HCT116 (cell line): Measurements from ENCODE around the gene PGC. TPM values are rescaled to one million over a fixed set of nuclear protein-coding genes. Genes with fewer than 3 reads are reported as not detected.

Experiments
- ATAC-seq: fragments of 200-7000 bp; cut with Tn5 transposase; 2 replicates; pipeline ENCODE4 v1.9.1; 2020; ENCODE audit warnings: mild to moderate bottlenecking, moderate library complexity
- BruUV-seq: library from RNA; stranded (reverse); fragments of 400-500 nt; replicated peaks from 2 replicates; lab custom pipeline; 2021; lab: Mats Ljungman, UMichigan
- CTCF ChIA-PET: fragments of 300-600 bp; sonication (Branson Sonifier 250); formaldehyde crosslinking; loops from one replicate; lab custom pipeline; 2021; ENCODE audit warnings: antibody characterized with exemption; lab: Charles Lee
- POLR2A ChIA-PET: fragments of 300-600, 350-600 bp; sonication (Branson Sonifier 250); formaldehyde crosslinking; loops from one replicate; lab custom pipeline; 2021; ENCODE audit warnings: antibody characterized with exemption; lab: Charles Lee
- RAD21 ChIA-PET, 2 experiments: fragments of 300-600 bp; sonication (Branson Sonifier 250); formaldehyde crosslinking; loops; one replicate each; lab custom pipeline; 2023; ENCODE audit warnings: low total read pairs in 2 of 2; ENCODE audit not compliant: uncharacterized antibody in 2 of 2, unreplicated experiment in 2 of 2, low non-redundant PET in 1 of 2; lab: Charles Lee
- DNase-seq: peaks from one replicate; pipeline ENCODE4 v3.0.0-alpha.2; 2010; ENCODE audit warnings: low read depth, low spot score
- H2AFZ ChIP-seq: fragments of 200-600 bp; shearing (Covaris generic), sonication (generic); 2 replicates; pipeline ENCODE4 v1.6.1; 2017; ENCODE audit warnings: low read depth, mixed run types, mixed read lengths, antibody characterized with exemption, low read length; ENCODE audit not compliant: poor library complexity, severe bottlenecking
- H3K27ac ChIP-seq: 2 replicates; pipeline ENCODE4 v1.5.1; 2012; ENCODE audit warnings: low read depth, low read length
- H3K27me3 ChIP-seq: fragments of 200-600 bp; sonication (generic); 2 replicates; pipeline ENCODE4 v1.6.1; 2016; ENCODE audit warnings: mixed run types, low read length, mixed read lengths; ENCODE audit not compliant: insufficient read depth
- H3K36me3 ChIP-seq, 2 experiments: fragments of 200-500 bp in 1 of 2; fragments of 200-600 bp in 1 of 2; sonication (Bioruptor generic) in 1 of 2; sonication (generic) in 1 of 2; 2 replicates each; pipeline versions ENCODE4 v1.5.1 to v1.6.1; 2014 to 2016; ENCODE audit warnings: low read length in 2 of 2, inconsistent platforms in 1 of 2, mixed read lengths in 1 of 2, mixed run types in 1 of 2; ENCODE audit not compliant: insufficient read depth in 2 of 2, control insufficient read depth in 1 of 2
- H3K4me1 ChIP-seq, 2 experiments: fragments of 200-600 bp in 1 of 2; sonication (generic) in 1 of 2; 2 replicates each; pipeline versions ENCODE4 v1.5.1 to v1.6.1; 2012 to 2017; ENCODE audit warnings: low read length in 2 of 2, inconsistent platforms in 1 of 2, mild to moderate bottlenecking in 1 of 2, mixed read lengths in 1 of 2, mixed run types in 1 of 2, moderate library complexity in 1 of 2; ENCODE audit not compliant: insufficient read depth in 2 of 2, control insufficient read depth in 1 of 2
- H3K4me2 ChIP-seq: fragments of 200-600 bp; sonication (generic); 2 replicates; pipeline ENCODE4 v1.6.1; 2017; ENCODE audit warnings: mixed run types, low read length, mixed read lengths
- H3K4me3 ChIP-seq, 2 experiments: fragments of 200-600 bp in 1 of 2; sonication (generic) in 1 of 2; replicated peaks in 1 of 2; 2 replicates each; pipeline ENCODE4 v1.5.1; 2011 to 2016; ENCODE audit warnings: low read length in 2 of 2, control low read depth in 1 of 2, low read depth in 1 of 2, mild to moderate bottlenecking in 1 of 2, mixed read lengths in 1 of 2, mixed run types in 1 of 2
- H3K79me2 ChIP-seq: fragments of 200-600 bp; sonication (generic); 2 replicates; pipeline ENCODE4 v1.6.1; 2017; ENCODE audit warnings: mild to moderate bottlenecking, mixed run types, low read length, moderate library complexity, mixed read lengths; ENCODE audit not compliant: insufficient read depth
- H3K9ac ChIP-seq: fragments of 200-600 bp; sonication (generic); 2 replicates; pipeline ENCODE4 v1.6.1; 2016; ENCODE audit warnings: low read length, mixed read lengths
- H3K9me2 ChIP-seq: fragments of 200-600 bp; sonication (generic), shearing (Covaris generic); 2 replicates; pipeline ENCODE4 v1.6.1; 2017; ENCODE audit warnings: mixed run types, mild to moderate bottlenecking, moderate library complexity; ENCODE audit not compliant: insufficient read depth
- H3K9me3 ChIP-seq, 2 experiments: fragments of 200-500 bp in 1 of 2; fragments of 200-600 bp in 1 of 2; sonication (Bioruptor generic) in 1 of 2; sonication (generic) in 1 of 2; 2 replicates each; pipeline ENCODE4 v1.6.1; 2014 to 2017; ENCODE audit warnings: low read length in 2 of 2, mixed read lengths in 2 of 2, inconsistent platforms in 1 of 2, low read depth in 1 of 2, mild to moderate bottlenecking in 1 of 2, mixed run types in 1 of 2, moderate library complexity in 1 of 2; ENCODE audit not compliant: control insufficient read depth in 1 of 2, insufficient read depth in 1 of 2
- H4K20me1 ChIP-seq: fragments of 200-600 bp; sonication (generic), shearing (Covaris generic); 2 replicates; pipeline ENCODE4 v1.6.1; 2017; ENCODE audit warnings: mixed run types, mild to moderate bottlenecking, moderate library complexity; ENCODE audit not compliant: insufficient read depth
- CBX3 ChIP-seq: IDR thresholded peaks from 2 replicates; pipeline ENCODE4 v1.6.1; 2012; ENCODE audit warnings: low read depth
- ELF1 ChIP-seq: IDR thresholded peaks from 2 replicates; pipeline ENCODE4 v1.6.1; 2012; ENCODE audit warnings: low read depth, borderline replicate concordance
- FOSL1 ChIP-seq: IDR thresholded peaks from 2 replicates; pipeline ENCODE4 v1.6.1; 2012; ENCODE audit warnings: low read depth
- POLR2AphosphoS5 ChIP-seq: IDR thresholded peaks from 2 replicates; pipeline ENCODE4 v1.6.1; 2011; ENCODE audit warnings: mild to moderate bottlenecking, low read depth, low read length, moderate library complexity
- SIN3A ChIP-seq: IDR thresholded peaks from 2 replicates; pipeline ENCODE4 v1.6.1; 2012; ENCODE audit warnings: low read depth
- SP1 ChIP-seq: IDR thresholded peaks from 2 replicates; pipeline ENCODE4 v1.6.1; 2012; ENCODE audit warnings: low read depth
- TCF7L2 ChIP-seq: IDR thresholded peaks from 2 replicates; pipeline ENCODE4 v1.7.0; 2011; ENCODE audit warnings: borderline replicate concordance, inconsistent platforms; ENCODE audit not compliant: insufficient read depth, insufficient read length; ENCODE audit errors: extremely low read depth
- YY1 ChIP-seq: IDR thresholded peaks from 2 replicates; pipeline ENCODE4 v1.6.1; 2011; ENCODE audit warnings: low read length, low read depth, moderate library complexity, mild to moderate bottlenecking; ENCODE audit not compliant: insufficient replicate concordance; ENCODE audit errors: extremely low read depth
- ZFX ChIP-seq: fragments of 450-650 bp; IDR thresholded peaks from 2 replicates; pipeline ENCODE4 v1.6.1; 2017
- intact Hi-C: fragments of 100-400 bp; cut with micrococcal nuclease; formaldehyde crosslinking; loops from 2 replicates; pipeline ENCODE4 v1.10.0; 2022
- total RNA-seq: library from RNA; stranded (reverse); gene quantifications from one replicate; pipeline ENCODE4 v1.2.1, GENCODE V29; 2021; ENCODE audit not compliant: unreplicated experiment
- TF ChIP-seq, protein P1 (sequence below): IDR thresholded peaks from 2 replicates; pipeline ENCODE4 v1.6.1; 2012; ENCODE audit warnings: low read depth

PGC gene
- total RNA-seq, 1 experiment from 2014 or later = 1.2 TPM

DNA sequence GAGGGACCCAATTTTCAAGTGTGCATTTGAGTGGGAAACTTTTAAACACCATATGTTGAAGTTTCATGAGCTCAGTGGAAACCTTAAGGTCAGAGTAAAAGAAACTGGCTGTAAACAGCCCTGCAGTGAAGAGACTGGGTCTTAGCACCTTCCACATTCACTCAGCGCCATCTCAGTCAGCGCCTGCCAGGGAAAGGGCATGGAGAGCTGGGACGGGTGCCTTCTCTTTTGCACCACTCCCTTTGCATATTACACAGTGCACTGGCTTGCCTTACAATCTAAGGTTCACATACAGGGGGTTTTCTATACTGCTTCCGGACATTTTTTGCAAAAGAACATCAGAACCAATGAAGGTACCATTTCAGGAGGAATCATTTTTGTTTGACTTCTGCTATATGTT lies 44.8 kb upstream of the PGC start:
- Histone ChIP-seq H3K9ac (no peak overlapping the region), H4K20me1 (no peaks in the 10 kb centered on the region), H3K27ac (no peak overlapping the region), H2AFZ (no peak overlapping the region), H3K9me2 (no peaks in the 10 kb centered on the region), H3K4me3 (no peak overlapping the region), H3K4me2 (no peak overlapping the region), H3K36me3 (peaks cover 29 to 34% of the 10 kb centered on the region in 2 experiments), H3K27me3 (no peaks in the 10 kb centered on the region), H3K9me3 (no peaks in the 10 kb centered on the region), H3K79me2 (peaks cover 30% of the 10 kb centered on the region), H3K4me1 (peaks cover 0 to 8% of the 10 kb centered on the region in 2 experiments; a peak in 1 of 4 replicates)
- intact Hi-C loops = no loop called here
- DNase-seq = no peak
- no peak for ATAC-seq
- BruUV-seq = no TSS peak
- ChIA-PET RAD21 (no interaction called here), CTCF (no interaction called here), POLR2A (no interaction called here)
- TF ChIP-seq ELF1 (no peak), FOSL1 (no peak), TCF7L2 (no peak), POLR2AphosphoS5 (no peak), CBX3 (no peak), ZFX (no peak), SP1 (no peak), YY1 (no peak)

DNA sequence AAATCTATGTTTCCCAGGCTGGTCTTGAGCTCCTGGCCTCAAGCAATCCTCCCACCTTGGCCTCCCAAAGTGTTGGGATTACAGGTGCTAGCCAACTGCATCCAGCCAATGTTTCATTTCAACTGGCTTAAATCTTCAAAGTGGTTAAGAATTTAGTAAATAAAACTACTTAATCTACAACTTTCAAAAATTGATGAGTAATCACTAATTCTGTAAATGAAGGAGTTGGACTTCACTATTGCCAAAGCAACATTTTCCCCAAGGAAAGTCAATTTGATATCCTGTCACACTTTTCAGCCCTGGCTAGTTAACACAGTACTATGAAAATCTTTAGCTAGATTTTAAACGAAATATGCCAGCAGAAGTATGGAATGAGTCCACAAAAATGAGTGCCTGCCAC lies 44.1 kb upstream of the PGC start:
- no peak overlapping the region for H3K9ac ChIP-seq
- H4K20me1 ChIP-seq = no peaks in the 10 kb centered on the region
- intact Hi-C loops = no loop called here
- peaks cover 0 to 9% of the 10 kb centered on the region in 2 experiments; a peak in 1 of 4 replicates for H3K4me1 ChIP-seq
- H3K9me2 ChIP-seq = no peaks in the 10 kb centered on the region
- ChIA-PET CTCF (no interaction called here), RAD21 (no interaction called here), POLR2A (interaction anchor here (1.3 kb wide), 1 partner anchor 10 kb away, joined by 3 read pairs; no protein-coding TSS in a partner anchor)
- H3K27me3 ChIP-seq = no peaks in the 10 kb centered on the region
- no peak overlapping the region for H3K27ac ChIP-seq
- peaks cover 30% of the 10 kb centered on the region for H3K79me2 ChIP-seq
- no TSS peak for BruUV-seq
- H3K4me3 ChIP-seq = no peak overlapping the region
- TF ChIP-seq, protein P1, sequence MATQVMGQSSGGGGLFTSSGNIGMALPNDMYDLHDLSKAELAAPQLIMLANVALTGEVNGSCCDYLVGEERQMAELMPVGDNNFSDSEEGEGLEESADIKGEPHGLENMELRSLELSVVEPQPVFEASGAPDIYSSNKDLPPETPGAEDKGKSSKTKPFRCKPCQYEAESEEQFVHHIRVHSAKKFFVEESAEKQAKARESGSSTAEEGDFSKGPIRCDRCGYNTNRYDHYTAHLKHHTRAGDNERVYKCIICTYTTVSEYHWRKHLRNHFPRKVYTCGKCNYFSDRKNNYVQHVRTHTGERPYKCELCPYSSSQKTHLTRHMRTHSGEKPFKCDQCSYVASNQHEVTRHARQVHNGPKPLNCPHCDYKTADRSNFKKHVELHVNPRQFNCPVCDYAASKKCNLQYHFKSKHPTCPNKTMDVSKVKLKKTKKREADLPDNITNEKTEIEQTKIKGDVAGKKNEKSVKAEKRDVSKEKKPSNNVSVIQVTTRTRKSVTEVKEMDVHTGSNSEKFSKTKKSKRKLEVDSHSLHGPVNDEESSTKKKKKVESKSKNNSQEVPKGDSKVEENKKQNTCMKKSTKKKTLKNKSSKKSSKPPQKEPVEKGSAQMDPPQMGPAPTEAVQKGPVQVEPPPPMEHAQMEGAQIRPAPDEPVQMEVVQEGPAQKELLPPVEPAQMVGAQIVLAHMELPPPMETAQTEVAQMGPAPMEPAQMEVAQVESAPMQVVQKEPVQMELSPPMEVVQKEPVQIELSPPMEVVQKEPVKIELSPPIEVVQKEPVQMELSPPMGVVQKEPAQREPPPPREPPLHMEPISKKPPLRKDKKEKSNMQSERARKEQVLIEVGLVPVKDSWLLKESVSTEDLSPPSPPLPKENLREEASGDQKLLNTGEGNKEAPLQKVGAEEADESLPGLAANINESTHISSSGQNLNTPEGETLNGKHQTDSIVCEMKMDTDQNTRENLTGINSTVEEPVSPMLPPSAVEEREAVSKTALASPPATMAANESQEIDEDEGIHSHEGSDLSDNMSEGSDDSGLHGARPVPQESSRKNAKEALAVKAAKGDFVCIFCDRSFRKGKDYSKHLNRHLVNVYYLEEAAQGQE = no peak
- no peak for TF ChIP-seq TCF7L2
- TF ChIP-seq SIN3A = no peak
- H3K9me3 ChIP-seq = no peaks in the 10 kb centered on the region
- H3K4me2 ChIP-seq = no peak overlapping the region
- H2AFZ ChIP-seq = no peak overlapping the region
- ATAC-seq (no peak), DNase-seq (no peak)
- H3K36me3 ChIP-seq = peaks cover 29 to 34% of the 10 kb centered on the region in 2 experiments
